ENCODE measurements around the gene FASTKD3. TPM values are rescaled to one million over a fixed set of nuclear protein-coding genes. Genes with fewer than 3 reads are reported as not detected.

FASTKD3 gene
- total RNA-seq, 1 donor, result 12.1 TPM

DNA sequence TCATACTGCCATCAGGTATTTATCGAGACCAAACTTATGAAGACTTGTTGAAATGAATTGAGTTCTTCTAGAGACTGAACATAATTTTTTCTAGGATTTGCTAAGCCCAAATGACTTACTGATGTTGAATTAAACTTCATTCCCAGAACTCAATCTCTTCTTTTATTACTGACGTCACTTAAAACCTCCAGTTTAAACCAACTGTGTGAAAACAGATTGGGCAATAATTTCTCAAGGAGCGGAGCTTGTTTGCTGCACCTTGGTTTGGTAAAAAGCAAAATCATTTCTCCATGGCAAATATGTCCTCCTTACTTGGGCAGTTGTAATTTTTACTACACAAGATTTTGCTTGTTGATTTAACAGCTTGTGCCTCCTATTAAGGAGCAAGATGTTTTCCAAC lies 55.3 kb downstream of the FASTKD3 start:
- DNase-seq (ENCODE audit: low read depth), result no peak
- TF ChIP-seq, protein P1, sequence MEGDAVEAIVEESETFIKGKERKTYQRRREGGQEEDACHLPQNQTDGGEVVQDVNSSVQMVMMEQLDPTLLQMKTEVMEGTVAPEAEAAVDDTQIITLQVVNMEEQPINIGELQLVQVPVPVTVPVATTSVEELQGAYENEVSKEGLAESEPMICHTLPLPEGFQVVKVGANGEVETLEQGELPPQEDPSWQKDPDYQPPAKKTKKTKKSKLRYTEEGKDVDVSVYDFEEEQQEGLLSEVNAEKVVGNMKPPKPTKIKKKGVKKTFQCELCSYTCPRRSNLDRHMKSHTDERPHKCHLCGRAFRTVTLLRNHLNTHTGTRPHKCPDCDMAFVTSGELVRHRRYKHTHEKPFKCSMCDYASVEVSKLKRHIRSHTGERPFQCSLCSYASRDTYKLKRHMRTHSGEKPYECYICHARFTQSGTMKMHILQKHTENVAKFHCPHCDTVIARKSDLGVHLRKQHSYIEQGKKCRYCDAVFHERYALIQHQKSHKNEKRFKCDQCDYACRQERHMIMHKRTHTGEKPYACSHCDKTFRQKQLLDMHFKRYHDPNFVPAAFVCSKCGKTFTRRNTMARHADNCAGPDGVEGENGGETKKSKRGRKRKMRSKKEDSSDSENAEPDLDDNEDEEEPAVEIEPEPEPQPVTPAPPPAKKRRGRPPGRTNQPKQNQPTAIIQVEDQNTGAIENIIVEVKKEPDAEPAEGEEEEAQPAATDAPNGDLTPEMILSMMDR (IDR thresholded peaks at IDR 0.05; ENCODE audit: insufficient read depth, low read length), result no peak
- no peak overlapping the region for H3K4me3 ChIP-seq (ENCODE audit: low read depth, low read length)

DNA sequence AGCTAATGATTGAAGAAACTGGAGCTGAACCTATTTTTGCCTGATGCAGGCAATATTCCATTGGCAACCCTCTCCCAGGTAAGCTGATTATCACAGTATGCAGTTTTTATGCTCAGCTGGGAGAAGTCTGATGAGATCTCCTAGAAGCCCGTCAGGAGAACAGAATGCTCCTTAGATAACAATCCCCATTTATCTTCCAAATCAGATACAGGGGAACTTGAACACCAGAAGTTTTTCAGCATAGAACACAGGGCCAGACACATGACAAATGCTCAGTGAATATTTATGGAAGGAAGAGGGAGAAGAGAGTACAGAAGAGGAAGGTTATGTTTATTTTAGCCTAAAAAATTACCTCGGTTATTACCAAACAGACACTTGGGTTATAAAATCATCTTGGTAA lies 55.8 kb downstream of the FASTKD3 start:
- no peak for DNase-seq (ENCODE audit: low read depth)
- no peak overlapping the region for H3K4me3 ChIP-seq (ENCODE audit: low read depth, low read length)
- TF ChIP-seq, protein P1 (IDR thresholded peaks at IDR 0.05; ENCODE audit: insufficient read depth, low read length), result no peak

DNA sequence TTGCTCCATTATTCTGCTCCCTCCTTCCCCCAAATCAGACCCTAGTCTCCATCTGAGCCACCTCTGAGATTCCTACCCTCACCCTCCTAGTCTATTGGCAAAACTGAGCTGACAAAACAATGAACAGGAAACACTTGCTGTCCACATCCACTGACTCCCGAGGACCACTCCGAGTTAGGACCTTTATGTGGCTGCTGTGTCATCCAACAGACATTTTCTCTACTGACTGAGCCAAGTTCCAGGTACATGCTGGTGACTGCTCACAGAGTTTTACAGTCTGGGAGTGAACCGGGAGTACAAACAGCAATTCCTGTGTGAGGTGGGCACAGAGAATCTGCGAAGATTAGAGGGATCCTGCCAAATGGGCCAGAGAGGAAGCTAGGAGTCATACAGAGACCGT lies 57.1 kb downstream of the FASTKD3 start:
- DNase-seq (ENCODE audit: low read depth), result no peak
- H3K4me3 ChIP-seq (ENCODE audit: low read depth, low read length), result no peak overlapping the region
- TF ChIP-seq, protein P1 (IDR thresholded peaks at IDR 0.05; ENCODE audit: insufficient read depth, low read length), result no peak

Other genes starting within 250 kb of the FASTKD3 start
- gene CFAP90, start 17.9 kb downstream of the FASTKD3 start, total RNA-seq (ENCODE audit: low replicate concordance), result not detected in 2 replicates
- 21.6 and 40.3 TPM in 2 replicates for gene MTRR, start 117 bp upstream of the FASTKD3 start, total RNA-seq (ENCODE audit: low replicate concordance)